ENCODE results near the gene CACNA1I. TPM values are rescaled to one million over a fixed set of nuclear protein-coding genes. Genes with fewer than 3 reads are reported as not detected.

Gene CACNA1I
- total RNA-seq, 1 donor from 2014 or later: 0.07 TPM

GRCh38 chr22:39528681-39529486 lies 41.7 kb upstream of the CACNA1I start:
- peak overlapping the region; percentile 98 for H3K4me3 Mint-ChIP-seq
- peak overlapping the region; percentile 19 for H3K27ac Mint-ChIP-seq (ENCODE audit: unreplicated experiment)
- DNase-seq (ENCODE audit: low read depth, low spot score): peak; percentile 89
- peaks cover 20% of the 10 kb centered on the region for H3K36me3 Mint-ChIP-seq (ENCODE audit: low read depth)
- TF ChIP-seq CTCF (conservative IDR thresholded peaks at IDR 0.05): peak; percentile 95
- peaks cover 29% of the 10 kb centered on the region for H3K27me3 Mint-ChIP-seq (ENCODE audit: low read depth)
- peaks cover 75% of the 10 kb centered on the region for H3K4me1 Mint-ChIP-seq
- H3K9me3 Mint-ChIP-seq: no peaks in the 10 kb centered on the region

- Mint-ChIP-seq H3K36me3 (ENCODE audit: low read depth) (peaks cover 18% of the 10 kb centered on the region), H3K27me3 (ENCODE audit: low read depth) (peaks cover 29% of the 10 kb centered on the region), H3K27ac (ENCODE audit: unreplicated experiment) (no peak overlapping the region), H3K4me3 (peak overlapping the region; percentile 98), H3K4me1 (peaks cover 75% of the 10 kb centered on the region), H3K9me3 (no peaks in the 10 kb centered on the region)
- no peak for TF ChIP-seq CTCF (conservative IDR thresholded peaks at IDR 0.05)
- DNase-seq (ENCODE audit: low read depth, low spot score): no peak
Measured at GRCh38 chr22:39529487-39529851, 41.1 kb upstream of the CACNA1I start.

- H3K27ac Mint-ChIP-seq (ENCODE audit: unreplicated experiment): no peak overlapping the region
- peaks cover 70% of the 10 kb centered on the region for H3K4me1 Mint-ChIP-seq
- peaks cover 23% of the 10 kb centered on the region for H3K27me3 Mint-ChIP-seq (ENCODE audit: low read depth)
- no peak for TF ChIP-seq CTCF (conservative IDR thresholded peaks at IDR 0.05)
- no peaks in the 10 kb centered on the region for H3K9me3 Mint-ChIP-seq
- no peak for DNase-seq (ENCODE audit: low read depth, low spot score)
- H3K36me3 Mint-ChIP-seq (ENCODE audit: low read depth): peaks cover 12% of the 10 kb centered on the region
- H3K4me3 Mint-ChIP-seq: peak overlapping the region; percentile 98
Measured at GRCh38 chr22:39530116-39530515, 40.4 kb upstream of the CACNA1I start.

- peak; percentile 17 for DNase-seq (ENCODE audit: low read depth, low spot score)
- no peak overlapping the region for H3K27ac Mint-ChIP-seq (ENCODE audit: unreplicated experiment)
- peak overlapping the region; percentile 98 for H3K4me3 Mint-ChIP-seq
- no peaks in the 10 kb centered on the region for H3K9me3 Mint-ChIP-seq
- H3K27me3 Mint-ChIP-seq (ENCODE audit: low read depth): peaks cover 17% of the 10 kb centered on the region
- H3K4me1 Mint-ChIP-seq: peaks cover 63% of the 10 kb centered on the region
- peak; percentile 46 for TF ChIP-seq CTCF (conservative IDR thresholded peaks at IDR 0.05)
- peaks cover 6% of the 10 kb centered on the region for H3K36me3 Mint-ChIP-seq (ENCODE audit: low read depth)
Measured at GRCh38 chr22:39530692-39531331, 39.7 kb upstream of the CACNA1I start.

GRCh38 chr22:39532215-39533073 lies 38.1 kb upstream of the CACNA1I start, which contains the start of gene RPS19BP1:
Gene RPS19BP1 (minus strand): TSS chr22:39532748. CDS start chr22:39532738, 10 bp downstream.
- peak within 1 kb of the TSS; percentile 98 for H3K4me3 Mint-ChIP-seq
- TF ChIP-seq CTCF (conservative IDR thresholded peaks at IDR 0.05): no peak
- peaks cover 58% of the 10 kb centered on the region for H3K4me1 Mint-ChIP-seq
- H3K27ac Mint-ChIP-seq (ENCODE audit: unreplicated experiment): peak within 1 kb of the TSS; percentile 90
- peaks cover 13% of the 10 kb centered on the region for H3K27me3 Mint-ChIP-seq (ENCODE audit: low read depth)
- DNase-seq (ENCODE audit: low read depth, low spot score): peak; percentile 98
- no peaks in the 10 kb centered on the region for H3K9me3 Mint-ChIP-seq
- peaks cover 6% of the 10 kb centered on the region for H3K36me3 Mint-ChIP-seq (ENCODE audit: low read depth)
